ENCODE measurements around the gene LRMDA.

DNA sequence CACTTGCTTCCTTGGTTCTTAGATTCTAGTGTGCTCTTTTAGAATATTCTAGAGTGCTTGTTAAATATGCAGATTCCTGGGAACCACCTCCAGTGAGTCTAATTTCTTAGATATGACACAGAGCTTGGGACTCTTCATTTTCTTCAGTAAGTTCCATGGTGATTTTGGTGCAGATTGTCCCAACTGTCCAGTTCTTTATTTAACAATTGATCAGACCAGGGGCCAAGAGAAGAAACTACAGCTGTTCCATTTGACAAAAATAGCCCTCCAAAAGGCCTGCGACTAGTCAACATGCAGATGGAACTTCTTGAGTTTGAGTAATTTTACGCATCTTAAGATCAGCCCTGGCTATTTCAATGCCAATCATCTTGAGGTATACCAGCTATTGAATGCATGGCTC is 760.7 kb downstream of the LRMDA start:
- TF ChIP-seq EZH2 (IDR thresholded peaks at IDR 0.05; ENCODE audit: borderline replicate concordance, insufficient read depth, low read depth, low read length, poor library complexity, severe bottlenecking) = no peak
- TF ChIP-seq, protein P1, sequence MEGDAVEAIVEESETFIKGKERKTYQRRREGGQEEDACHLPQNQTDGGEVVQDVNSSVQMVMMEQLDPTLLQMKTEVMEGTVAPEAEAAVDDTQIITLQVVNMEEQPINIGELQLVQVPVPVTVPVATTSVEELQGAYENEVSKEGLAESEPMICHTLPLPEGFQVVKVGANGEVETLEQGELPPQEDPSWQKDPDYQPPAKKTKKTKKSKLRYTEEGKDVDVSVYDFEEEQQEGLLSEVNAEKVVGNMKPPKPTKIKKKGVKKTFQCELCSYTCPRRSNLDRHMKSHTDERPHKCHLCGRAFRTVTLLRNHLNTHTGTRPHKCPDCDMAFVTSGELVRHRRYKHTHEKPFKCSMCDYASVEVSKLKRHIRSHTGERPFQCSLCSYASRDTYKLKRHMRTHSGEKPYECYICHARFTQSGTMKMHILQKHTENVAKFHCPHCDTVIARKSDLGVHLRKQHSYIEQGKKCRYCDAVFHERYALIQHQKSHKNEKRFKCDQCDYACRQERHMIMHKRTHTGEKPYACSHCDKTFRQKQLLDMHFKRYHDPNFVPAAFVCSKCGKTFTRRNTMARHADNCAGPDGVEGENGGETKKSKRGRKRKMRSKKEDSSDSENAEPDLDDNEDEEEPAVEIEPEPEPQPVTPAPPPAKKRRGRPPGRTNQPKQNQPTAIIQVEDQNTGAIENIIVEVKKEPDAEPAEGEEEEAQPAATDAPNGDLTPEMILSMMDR (IDR thresholded peaks at IDR 0.05) = no peak
